SU-DHL-6 (cell line): Measurements from ENCODE around the gene DGKG.

Experiments used
- H2AFZ ChIP-seq: fragments of 200-600 bp; sonication (generic); 2 replicates; pipeline ENCODE4 v1.6.1; 2014; ENCODE audit warnings: low read depth, mild to moderate bottlenecking, moderate library complexity, mixed read lengths, antibody characterized with exemption, low read length; ENCODE audit not compliant: severe bottlenecking
- H3F3A ChIP-seq: fragments of 200-600 bp; shearing (Covaris generic); 2 replicates; pipeline ENCODE4 v1.6.0; 2016; ENCODE audit warnings: antibody characterized with exemption, mild to moderate bottlenecking; ENCODE audit not compliant: insufficient read depth
- H3K27ac ChIP-seq: fragments of 200-600 bp; sonication (generic); 2 replicates; pipeline ENCODE4 v1.5.1; 2016; ENCODE audit warnings: low read depth, mild to moderate bottlenecking, low read length, moderate library complexity, mixed read lengths
- H3K27me3 ChIP-seq: fragments of 200-600 bp; sonication (generic), shearing (Covaris generic); 2 replicates; pipeline ENCODE4 v1.6.0; 2014; ENCODE audit warnings: mild to moderate bottlenecking, low read length
- H3K36me3 ChIP-seq: fragments of 200-600 bp; sonication (generic); 2 replicates; pipeline ENCODE4 v1.6.1; 2014; ENCODE audit warnings: mild to moderate bottlenecking, low read length, mixed read lengths
- H3K4me2 ChIP-seq: fragments of 300-600, 200-600 bp; shearing (Covaris generic), sonication (generic); 2 replicates; pipeline ENCODE4 v1.6.0; 2014; ENCODE audit warnings: low read length, low read depth, mild to moderate bottlenecking; ENCODE audit not compliant: poor library complexity, severe bottlenecking
- H3K4me3 ChIP-seq: fragments of 200-600 bp; sonication (generic); 2 replicates; pipeline ENCODE4 v1.5.1; 2014; ENCODE audit warnings: antibody characterized with exemption, low read length, mild to moderate bottlenecking, mixed read lengths; ENCODE audit not compliant: insufficient read depth, poor library complexity, severe bottlenecking
- H3K79me2 ChIP-seq: fragments of 200-600 bp; sonication (generic); 2 replicates; pipeline ENCODE4 v1.6.1; 2014; ENCODE audit warnings: mild to moderate bottlenecking, low read length, moderate library complexity; ENCODE audit not compliant: insufficient read depth
- H3K9ac ChIP-seq: fragments of 200-600 bp; sonication (generic); 2 replicates; pipeline ENCODE4 v1.7.0; 2014; ENCODE audit warnings: mild to moderate bottlenecking, low read length
- H3K9me2 ChIP-seq: fragments of 200-600 bp; sonication (generic); replicated peaks from 2 replicates; pipeline ENCODE4 v1.6.1; 2014; ENCODE audit warnings: low read length; ENCODE audit not compliant: insufficient read depth
- H3K9me3 ChIP-seq: fragments of 200-600 bp; sonication (generic); 2 replicates; pipeline ENCODE4 v1.6.1; 2014; ENCODE audit warnings: low read length, mixed read lengths; ENCODE audit not compliant: insufficient read depth
- H4K20me1 ChIP-seq: fragments of 200-600 bp; sonication (generic); 2 replicates; pipeline ENCODE4 v1.6.1; 2014; ENCODE audit warnings: low read depth, mild to moderate bottlenecking, antibody characterized with exemption, low read length, moderate library complexity, mixed read lengths
- CTCF ChIP-seq: fragments of 200-600 bp; sonication (generic); IDR thresholded peaks from one replicate; pipeline ENCODE4 v1.5.1; 2017; ENCODE audit warnings: antibody characterized with exemption, mild to moderate bottlenecking, low read length, moderate library complexity; ENCODE audit not compliant: insufficient read depth, poor library complexity, severe bottlenecking
- EZH2phosphoT487 ChIP-seq: fragments of 200-600 bp; sonication (generic), shearing (Covaris generic); conservative IDR thresholded peaks from 2 replicates; pipeline ENCODE4 v1.6.1; 2018; ENCODE audit warnings: mild to moderate bottlenecking, antibody characterized with exemption, low read length, moderate library complexity, mixed read lengths

The DGKG gene

GRCh38 chr3:186255703-186256331 lies 106.2 kb downstream of the DGKG start:
- Histone ChIP-seq H4K20me1 (no peaks in the 10 kb centered on the region), H3K9me3 (no peaks in the 10 kb centered on the region), H3K9me2 (no peaks in the 10 kb centered on the region), H3K9ac (no peak overlapping the region), H3K27ac (no peak overlapping the region), H2AFZ (no peak overlapping the region), H3F3A (no peaks in the 10 kb centered on the region), H3K27me3 (no peaks in the 10 kb centered on the region), H3K36me3 (no peaks in the 10 kb centered on the region), H3K4me3 (no peak overlapping the region), H3K4me2 (peak overlapping the region; percentile 11), H3K79me2 (no peaks in the 10 kb centered on the region)
- TF ChIP-seq CTCF (peak; percentile 35), EZH2phosphoT487 (no peak)

- Histone ChIP-seq H3F3A (no peaks in the 10 kb centered on the region), H3K36me3 (no peaks in the 10 kb centered on the region), H3K27me3 (no peaks in the 10 kb centered on the region), H4K20me1 (no peaks in the 10 kb centered on the region), H3K79me2 (no peaks in the 10 kb centered on the region), H3K9me2 (no peaks in the 10 kb centered on the region), H3K4me2 (no peak overlapping the region), H3K4me3 (no peak overlapping the region), H3K9ac (no peak overlapping the region), H3K9me3 (no peaks in the 10 kb centered on the region), H2AFZ (no peak overlapping the region), H3K27ac (no peak overlapping the region)
- TF ChIP-seq CTCF (no peak), EZH2phosphoT487 (no peak)
Observed at GRCh38 chr3:186254676-186255650, 107.1 kb downstream of the DGKG start.

GRCh38 chr3:186251948-186252619 lies 110.0 kb downstream of the DGKG start:
- no peaks in the 10 kb centered on the region for H4K20me1 ChIP-seq
- no peak overlapping the region for H3K9ac ChIP-seq
- no peaks in the 10 kb centered on the region for H3K9me2 ChIP-seq
- no peaks in the 10 kb centered on the region for H3K79me2 ChIP-seq
- H3K4me3 ChIP-seq = no peak overlapping the region
- TF ChIP-seq EZH2phosphoT487 = no peak
- TF ChIP-seq CTCF = no peak
- no peaks in the 10 kb centered on the region for H3K36me3 ChIP-seq
- no peaks in the 10 kb centered on the region for H3K9me3 ChIP-seq
- H3F3A ChIP-seq = no peaks in the 10 kb centered on the region
- H3K27ac ChIP-seq = no peak overlapping the region
- H3K27me3 ChIP-seq = no peaks in the 10 kb centered on the region
- H2AFZ ChIP-seq = no peak overlapping the region
- no peak overlapping the region for H3K4me2 ChIP-seq
